Measurements from ENCODE around the gene SPACA6.
"Not testable (repeated sequence)": the region's sequence is repeated elsewhere in the genome, so short reads cannot be mapped to it uniquely, and the experiment has no call there.

Gene SPACA6

DNA sequence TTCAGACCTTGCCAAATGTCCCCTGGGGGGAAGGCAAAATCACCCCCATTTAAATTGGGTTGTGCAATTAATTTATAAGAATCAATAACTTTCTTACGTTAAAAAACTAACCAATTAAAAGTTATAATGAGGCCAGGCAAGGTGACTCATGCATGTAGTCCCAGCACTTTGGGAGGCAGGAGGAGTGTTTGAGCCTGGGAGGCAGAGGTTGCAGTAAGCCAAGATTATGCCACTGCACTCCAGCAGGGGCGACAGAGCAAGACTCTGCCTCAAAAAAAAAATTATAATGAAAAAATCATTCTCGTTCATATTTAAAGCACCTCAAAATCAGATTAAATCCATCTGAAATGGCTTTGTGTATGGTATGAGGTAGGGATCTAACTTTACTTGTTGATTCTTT is 28.1 kb upstream of the SPACA6 start:
- H3K9ac ChIP-seq (ENCODE audit: low read depth, low read length) = no peak overlapping the region
- H3K36me3 ChIP-seq (ENCODE audit: insufficient read depth, low read length) = no peaks in the 10 kb centered on the region
- no peak overlapping the region for H3K27ac ChIP-seq (ENCODE audit: low read depth, low read length)
- no peaks in the 10 kb centered on the region for H3K4me1 ChIP-seq (ENCODE audit: insufficient read depth, low read length)
- H3K9me3 ChIP-seq (ENCODE audit: insufficient read depth, low read depth, low read length) = no peaks in the 10 kb centered on the region
- H3K4me3 ChIP-seq (ENCODE audit: low read length) = no peak overlapping the region
- WGBS = 40% methylated on average over 1 of the region's 3 CpGs
- peaks cover 6% of the 10 kb centered on the region; the same call in 1 of the 2 replicates for H3K27me3 ChIP-seq (ENCODE audit: insufficient read depth, low read length)

DNA sequence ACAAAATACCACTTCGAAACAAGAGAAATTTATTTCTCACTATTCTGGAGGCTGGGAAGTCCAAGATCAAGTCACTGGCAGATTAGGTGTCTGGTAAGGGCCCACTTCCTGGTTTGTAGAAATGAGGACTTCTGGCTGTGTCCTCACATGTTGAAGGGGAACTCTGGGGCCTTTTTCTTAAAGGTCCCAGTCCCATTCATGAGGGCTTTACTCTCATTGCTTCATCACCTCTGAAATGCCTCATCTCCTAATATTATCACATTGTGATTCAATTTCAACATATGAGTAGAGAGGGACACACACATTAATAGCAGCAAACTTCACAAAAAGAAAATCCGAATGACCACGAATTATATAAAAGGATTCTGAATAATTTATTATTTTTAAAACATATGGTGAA is 24.9 kb upstream of the SPACA6 start:
- Histone ChIP-seq H3K36me3 (ENCODE audit: insufficient read depth, low read length) (no peaks in the 10 kb centered on the region), H3K27me3 (ENCODE audit: insufficient read depth, low read length) (0 out of 2 replicates have a peak, but pooled peaks cover 4% of the 10 kb centered on the region), H3K9me3 (ENCODE audit: insufficient read depth, low read depth, low read length) (no peaks in the 10 kb centered on the region), H3K4me3 (ENCODE audit: low read length) (no peak overlapping the region), H3K9ac (ENCODE audit: low read depth, low read length) (no peak overlapping the region), H3K4me1 (ENCODE audit: insufficient read depth, low read length) (no peaks in the 10 kb centered on the region), H3K27ac (ENCODE audit: low read depth, low read length) (no peak overlapping the region)
- WGBS = 78% methylated on average over 1 of the region's 3 CpGs

- H3K4me1 ChIP-seq (ENCODE audit: insufficient read depth, low read length); H3K4me3 ChIP-seq (ENCODE audit: low read length); H3K9ac ChIP-seq (ENCODE audit: low read depth, low read length); H3K36me3 ChIP-seq (ENCODE audit: insufficient read depth, low read length); H3K9me3 ChIP-seq (ENCODE audit: insufficient read depth, low read depth, low read length); H3K27ac ChIP-seq (ENCODE audit: low read depth, low read length); H3K27me3 ChIP-seq (ENCODE audit: insufficient read depth, low read length): not testable (repeated sequence)
- 66% methylated on average over 6 of the region's 7 CpGs for WGBS
These were observed 17.1 kb upstream of the SPACA6 start for GRCh38 chr19:51675911-51676565.

DNA sequence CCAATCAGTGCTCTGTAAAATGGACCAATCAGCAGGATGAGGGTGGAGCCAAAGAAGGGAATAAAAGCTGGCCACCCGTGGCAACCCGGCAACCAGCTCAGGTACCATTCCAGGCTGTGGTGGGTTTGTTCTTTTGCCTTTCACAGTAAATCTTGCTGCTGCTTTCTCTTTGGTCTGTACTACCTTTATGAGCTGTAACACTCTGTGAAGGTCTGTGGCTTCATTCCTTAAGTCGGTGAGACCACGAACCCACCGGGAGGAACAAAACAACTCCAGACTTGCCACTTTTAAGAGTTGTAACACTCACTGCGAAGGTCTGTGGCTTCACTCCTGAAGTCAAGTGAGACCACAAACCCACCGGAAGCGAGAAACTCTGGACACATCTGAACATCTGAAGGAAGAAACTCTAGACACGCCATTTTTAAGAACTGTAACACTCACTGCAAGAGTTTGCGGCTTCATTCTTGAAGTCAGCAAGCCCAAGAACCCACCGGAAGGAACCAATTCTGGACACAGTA is 16.5 kb upstream of the SPACA6 start:
- Histone ChIP-seq H3K9ac (ENCODE audit: low read depth, low read length) (no peak overlapping the region), H3K9me3 (ENCODE audit: insufficient read depth, low read depth, low read length) (no peaks in the 10 kb centered on the region), H3K36me3 (ENCODE audit: insufficient read depth, low read length) (no peaks in the 10 kb centered on the region), H3K27me3 (ENCODE audit: insufficient read depth, low read length) (no peaks in the 10 kb centered on the region; the same call in 1 of the 2 replicates), H3K4me3 (ENCODE audit: low read length) (no peak overlapping the region), H3K27ac (ENCODE audit: low read depth, low read length) (no peak overlapping the region), H3K4me1 (ENCODE audit: insufficient read depth, low read length) (no peaks in the 10 kb centered on the region; the same call in 1 of the 2 replicates)
- 85% methylated on average over 11 of the region's 11 CpGs for WGBS

DNA sequence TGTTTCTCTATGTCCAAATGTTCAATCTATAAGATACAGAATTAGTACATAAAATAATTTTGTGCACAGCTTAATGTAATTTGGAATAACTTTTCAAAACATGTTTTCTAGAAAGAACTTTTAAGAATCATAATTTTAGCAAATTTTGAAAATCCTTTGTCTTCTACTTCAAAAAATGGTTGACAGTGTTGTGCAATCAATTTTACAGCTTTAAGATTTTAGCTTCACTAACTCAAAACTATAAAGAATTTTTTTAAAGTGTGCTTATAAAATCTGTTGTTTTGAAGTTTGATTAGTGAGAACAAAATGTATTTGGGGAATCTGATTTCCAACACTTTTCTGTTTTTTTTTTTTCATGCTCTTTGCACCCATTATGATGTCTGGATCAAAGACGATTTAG is 12.7 kb upstream of the SPACA6 start:
- 100% methylated on average over 1 of the region's 1 CpG for WGBS
- no peak overlapping the region for H3K4me3 ChIP-seq (ENCODE audit: low read length)
- H3K27me3 ChIP-seq (ENCODE audit: insufficient read depth, low read length) = no peaks in the 10 kb centered on the region; the same call in 1 of the 2 replicates
- no peak overlapping the region for H3K27ac ChIP-seq (ENCODE audit: low read depth, low read length)
- H3K9ac ChIP-seq (ENCODE audit: low read depth, low read length) = no peak overlapping the region
- H3K4me1 ChIP-seq (ENCODE audit: insufficient read depth, low read length) = no peaks in the 10 kb centered on the region; the same call in 1 of the 2 replicates
- H3K9me3 ChIP-seq (ENCODE audit: insufficient read depth, low read depth, low read length) = peaks cover 8% of the 10 kb centered on the region; the same call in 1 of the 2 replicates
- no peaks in the 10 kb centered on the region for H3K36me3 ChIP-seq (ENCODE audit: insufficient read depth, low read length)

DNA sequence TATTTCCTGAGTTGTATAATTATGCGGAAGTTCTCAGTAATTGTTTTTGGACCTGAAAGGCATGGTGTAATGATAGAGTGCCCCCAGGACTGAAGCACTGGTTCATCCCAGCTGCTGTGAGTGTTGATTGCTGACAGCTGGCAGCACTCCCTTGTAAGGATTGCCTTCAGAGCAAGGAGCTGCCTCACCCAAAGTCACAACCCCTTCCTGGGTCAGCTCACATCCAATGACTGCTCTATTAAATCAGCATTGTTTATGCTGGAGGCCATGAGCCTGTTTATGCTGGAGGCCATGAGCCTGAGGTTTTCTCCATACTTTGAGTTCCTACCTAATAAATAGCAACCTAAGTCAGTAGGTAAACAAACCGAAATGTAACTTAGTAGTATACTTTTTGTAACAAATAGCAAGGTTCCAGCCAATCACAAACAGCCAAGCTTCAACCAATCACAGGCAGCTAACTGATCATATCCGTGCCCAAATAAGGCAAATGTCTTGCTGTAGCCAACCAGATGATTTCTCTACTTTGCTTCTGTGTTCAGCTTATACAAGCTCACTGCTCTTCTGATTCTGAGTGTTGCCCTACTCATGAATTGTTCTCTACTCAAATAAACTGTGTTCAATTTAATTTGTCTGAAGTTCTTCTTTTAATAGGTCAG is 11.7 kb upstream of the SPACA6 start:
- no peaks in the 10 kb centered on the region; the same call in 1 of the 2 replicates for H3K27me3 ChIP-seq (ENCODE audit: insufficient read depth, low read length)
- no peak overlapping the region for H3K27ac ChIP-seq (ENCODE audit: low read depth, low read length)
- no peaks in the 10 kb centered on the region for H3K36me3 ChIP-seq (ENCODE audit: insufficient read depth, low read length)
- no peak overlapping the region for H3K9ac ChIP-seq (ENCODE audit: low read depth, low read length)
- no peaks in the 10 kb centered on the region; the same call in 1 of the 2 replicates for H3K4me1 ChIP-seq (ENCODE audit: insufficient read depth, low read length)
- H3K4me3 ChIP-seq (ENCODE audit: low read length) = no peak overlapping the region
- 93% methylated on average over 3 of the region's 3 CpGs for WGBS
- H3K9me3 ChIP-seq (ENCODE audit: insufficient read depth, low read depth, low read length) = peaks cover 9% of the 10 kb centered on the region; the same call in 1 of the 2 replicates

DNA sequence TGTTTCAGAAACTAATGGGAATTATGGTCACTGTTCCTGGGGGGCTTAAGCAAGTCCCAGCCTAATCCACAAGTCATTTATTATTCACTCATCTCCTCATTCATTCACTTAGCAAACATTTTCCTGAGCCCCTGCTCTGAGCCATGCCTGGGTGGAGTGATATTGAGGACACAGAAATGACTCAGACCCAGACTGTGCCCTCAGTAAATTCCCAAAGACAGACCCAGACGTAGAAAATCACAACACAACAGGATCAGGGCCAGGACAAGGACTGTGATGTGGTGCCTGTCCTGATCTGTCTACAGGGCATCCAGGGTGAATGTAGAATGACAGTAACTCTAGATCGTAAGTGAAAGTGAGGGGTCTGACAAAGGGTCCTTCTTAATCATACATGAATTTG is 7.0 kb upstream of the SPACA6 start:
- Histone ChIP-seq H3K9ac (ENCODE audit: low read depth, low read length) (no peak overlapping the region), H3K9me3 (ENCODE audit: insufficient read depth, low read depth, low read length) (peaks cover 9% of the 10 kb centered on the region; the same call in 1 of the 2 replicates), H3K4me1 (ENCODE audit: insufficient read depth, low read length) (peaks cover 8% of the 10 kb centered on the region), H3K27me3 (ENCODE audit: insufficient read depth, low read length) (no peaks in the 10 kb centered on the region), H3K4me3 (ENCODE audit: low read length) (no peak overlapping the region), H3K27ac (ENCODE audit: low read depth, low read length) (no peak overlapping the region), H3K36me3 (ENCODE audit: insufficient read depth, low read length) (no peaks in the 10 kb centered on the region)
- WGBS = 83% methylated on average over 2 of the region's 2 CpGs

GRCh38 chr19:51687791-51688670 is 5.1 kb upstream of the SPACA6 start:
- Histone ChIP-seq H3K4me3 (ENCODE audit: low read length) (peak overlapping the region; percentile 88), H3K36me3 (ENCODE audit: insufficient read depth, low read length) (no peaks in the 10 kb centered on the region), H3K9me3 (ENCODE audit: insufficient read depth, low read depth, low read length) (peaks cover 9% of the 10 kb centered on the region; the same call in 1 of the 2 replicates), H3K27ac (ENCODE audit: low read depth, low read length) (peak overlapping the region; percentile 1; the same call in 1 of the 2 replicates), H3K4me1 (ENCODE audit: insufficient read depth, low read length) (peaks cover 17% of the 10 kb centered on the region), H3K9ac (ENCODE audit: low read depth, low read length) (no peak overlapping the region; the same call in 1 of the 2 replicates), H3K27me3 (ENCODE audit: insufficient read depth, low read length) (no peaks in the 10 kb centered on the region)
- WGBS = under 1% methylated on average over 22 of the region's 22 CpGs

DNA sequence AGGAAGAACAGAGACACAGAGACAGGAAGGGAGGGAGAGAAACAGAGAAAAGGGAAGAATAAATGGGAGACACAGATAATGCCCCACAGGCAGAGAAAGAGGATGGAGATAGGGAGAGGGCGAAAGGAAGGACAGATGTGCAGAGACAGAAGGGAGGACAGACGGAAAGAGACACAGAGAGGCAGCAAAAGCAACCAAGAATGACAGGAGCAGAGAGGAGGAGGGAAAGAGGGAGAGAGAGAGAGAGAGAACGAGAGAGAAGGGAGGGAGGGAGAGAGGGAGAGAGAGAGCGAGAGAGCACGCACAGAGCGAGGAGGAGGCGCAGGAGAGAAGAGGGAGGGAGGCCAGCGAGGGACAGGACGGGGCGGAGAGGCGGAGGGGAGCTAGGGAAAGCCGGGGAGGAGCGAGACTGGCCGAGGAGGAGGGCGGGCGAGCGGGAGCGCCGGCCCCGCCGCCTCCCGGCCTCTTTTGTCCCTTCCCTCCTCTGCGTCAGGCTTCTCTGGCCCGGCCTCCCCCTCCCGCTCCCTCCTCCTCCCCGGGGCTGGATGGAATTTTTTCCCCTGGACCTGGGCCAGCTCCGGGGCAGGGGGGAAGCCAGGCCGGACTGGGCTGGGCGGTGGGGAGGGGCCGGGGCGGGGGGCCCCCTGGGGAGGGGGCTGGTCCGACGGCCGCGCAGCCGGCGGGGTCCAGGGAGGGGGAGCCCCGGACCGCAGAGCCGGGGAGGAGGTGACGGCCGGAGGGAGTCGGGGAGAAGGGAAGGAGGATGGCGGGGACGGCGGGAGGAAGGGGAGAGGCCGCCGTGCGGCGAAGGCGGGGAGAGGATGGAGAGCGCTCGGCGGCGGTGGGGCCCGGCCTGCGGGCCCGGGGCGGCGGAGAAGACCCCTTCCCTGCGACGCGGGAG is 4.2 kb upstream of the SPACA6 start:
- Histone ChIP-seq H3K36me3 (ENCODE audit: insufficient read depth, low read length) (no peaks in the 10 kb centered on the region), H3K4me1 (ENCODE audit: insufficient read depth, low read length) (peaks cover 17% of the 10 kb centered on the region), H3K9me3 (ENCODE audit: insufficient read depth, low read depth, low read length) (peaks cover 9% of the 10 kb centered on the region; the same call in 1 of the 2 replicates), H3K27ac (ENCODE audit: low read depth, low read length) (peak overlapping the region; percentile 22; the same call in 1 of the 2 replicates), H3K27me3 (ENCODE audit: insufficient read depth, low read length) (no peaks in the 10 kb centered on the region), H3K4me3 (ENCODE audit: low read length) (peak overlapping the region; percentile 88), H3K9ac (ENCODE audit: low read depth, low read length) (peak overlapping the region; percentile 57; the same call in 1 of the 2 replicates)
- 1% methylated on average over 59 of the region's 63 CpGs for WGBS

All from HUES64 (cell line).